HCT116 (cell line): ENCODE data around the gene HPCAL4. TPM values are rescaled to one million over a fixed set of nuclear protein-coding genes. Genes with fewer than 3 reads are reported as not detected.

Experiments
- ATAC-seq: fragments of 200-7000 bp; cut with Tn5 transposase; 2 replicates; pipeline ENCODE4 v1.9.1; 2020; ENCODE audit warnings: mild to moderate bottlenecking, moderate library complexity
- BruUV-seq: library from RNA; stranded (reverse); fragments of 400-500 nt; replicated peaks from 2 replicates; lab custom pipeline; 2021; lab: Mats Ljungman, UMichigan
- CTCF ChIA-PET: fragments of 300-600 bp; sonication (Branson Sonifier 250); formaldehyde crosslinking; loops from one replicate; lab custom pipeline; 2021; ENCODE audit warnings: antibody characterized with exemption; lab: Charles Lee
- POLR2A ChIA-PET: fragments of 300-600, 350-600 bp; sonication (Branson Sonifier 250); formaldehyde crosslinking; loops from one replicate; lab custom pipeline; 2021; ENCODE audit warnings: antibody characterized with exemption; lab: Charles Lee
- RAD21 ChIA-PET, 2 experiments: fragments of 300-600 bp; sonication (Branson Sonifier 250); formaldehyde crosslinking; loops; one replicate each; lab custom pipeline; 2023; ENCODE audit warnings: low total read pairs in 2 of 2; ENCODE audit not compliant: uncharacterized antibody in 2 of 2, unreplicated experiment in 2 of 2, low non-redundant PET in 1 of 2; lab: Charles Lee
- DNase-seq: peaks from one replicate; pipeline ENCODE4 v3.0.0-alpha.2; 2010; ENCODE audit warnings: low read depth, low spot score
- H2AFZ ChIP-seq: fragments of 200-600 bp; shearing (Covaris generic), sonication (generic); 2 replicates; pipeline ENCODE4 v1.6.1; 2017; ENCODE audit warnings: low read depth, mixed run types, mixed read lengths, antibody characterized with exemption, low read length; ENCODE audit not compliant: poor library complexity, severe bottlenecking
- H3K27ac ChIP-seq: 2 replicates; pipeline ENCODE4 v1.5.1; 2012; ENCODE audit warnings: low read depth, low read length
- H3K27me3 ChIP-seq: fragments of 200-600 bp; sonication (generic); 2 replicates; pipeline ENCODE4 v1.6.1; 2016; ENCODE audit warnings: mixed run types, low read length, mixed read lengths; ENCODE audit not compliant: insufficient read depth
- H3K36me3 ChIP-seq, 2 experiments: fragments of 200-500 bp in 1 of 2; fragments of 200-600 bp in 1 of 2; sonication (Bioruptor generic) in 1 of 2; sonication (generic) in 1 of 2; 2 replicates each; pipeline versions ENCODE4 v1.5.1 to v1.6.1; 2014 to 2016; ENCODE audit warnings: low read length in 2 of 2, inconsistent platforms in 1 of 2, mixed read lengths in 1 of 2, mixed run types in 1 of 2; ENCODE audit not compliant: insufficient read depth in 2 of 2, control insufficient read depth in 1 of 2
- H3K4me1 ChIP-seq, 2 experiments: fragments of 200-600 bp in 1 of 2; sonication (generic) in 1 of 2; 2 replicates each; pipeline versions ENCODE4 v1.5.1 to v1.6.1; 2012 to 2017; ENCODE audit warnings: low read length in 2 of 2, inconsistent platforms in 1 of 2, mild to moderate bottlenecking in 1 of 2, mixed read lengths in 1 of 2, mixed run types in 1 of 2, moderate library complexity in 1 of 2; ENCODE audit not compliant: insufficient read depth in 2 of 2, control insufficient read depth in 1 of 2
- H3K4me2 ChIP-seq: fragments of 200-600 bp; sonication (generic); 2 replicates; pipeline ENCODE4 v1.6.1; 2017; ENCODE audit warnings: mixed run types, low read length, mixed read lengths
- H3K4me3 ChIP-seq, 2 experiments: fragments of 200-600 bp in 1 of 2; sonication (generic) in 1 of 2; replicated peaks in 1 of 2; 2 replicates each; pipeline ENCODE4 v1.5.1; 2011 to 2016; ENCODE audit warnings: low read length in 2 of 2, control low read depth in 1 of 2, low read depth in 1 of 2, mild to moderate bottlenecking in 1 of 2, mixed read lengths in 1 of 2, mixed run types in 1 of 2
- H3K79me2 ChIP-seq: fragments of 200-600 bp; sonication (generic); 2 replicates; pipeline ENCODE4 v1.6.1; 2017; ENCODE audit warnings: mild to moderate bottlenecking, mixed run types, low read length, moderate library complexity, mixed read lengths; ENCODE audit not compliant: insufficient read depth
- H3K9ac ChIP-seq: fragments of 200-600 bp; sonication (generic); 2 replicates; pipeline ENCODE4 v1.6.1; 2016; ENCODE audit warnings: low read length, mixed read lengths
- H3K9me2 ChIP-seq: fragments of 200-600 bp; sonication (generic), shearing (Covaris generic); 2 replicates; pipeline ENCODE4 v1.6.1; 2017; ENCODE audit warnings: mixed run types, mild to moderate bottlenecking, moderate library complexity; ENCODE audit not compliant: insufficient read depth
- H3K9me3 ChIP-seq, 2 experiments: fragments of 200-500 bp in 1 of 2; fragments of 200-600 bp in 1 of 2; sonication (Bioruptor generic) in 1 of 2; sonication (generic) in 1 of 2; 2 replicates each; pipeline ENCODE4 v1.6.1; 2014 to 2017; ENCODE audit warnings: low read length in 2 of 2, mixed read lengths in 2 of 2, inconsistent platforms in 1 of 2, low read depth in 1 of 2, mild to moderate bottlenecking in 1 of 2, mixed run types in 1 of 2, moderate library complexity in 1 of 2; ENCODE audit not compliant: control insufficient read depth in 1 of 2, insufficient read depth in 1 of 2
- H4K20me1 ChIP-seq: fragments of 200-600 bp; sonication (generic), shearing (Covaris generic); 2 replicates; pipeline ENCODE4 v1.6.1; 2017; ENCODE audit warnings: mixed run types, mild to moderate bottlenecking, moderate library complexity; ENCODE audit not compliant: insufficient read depth
- ATF3 ChIP-seq: IDR thresholded peaks from 2 replicates; pipeline ENCODE4 v1.6.1; 2012
- CBX3 ChIP-seq: IDR thresholded peaks from 2 replicates; pipeline ENCODE4 v1.6.1; 2012; ENCODE audit warnings: low read depth
- CEBPB ChIP-seq: IDR thresholded peaks from 2 replicates; pipeline ENCODE4 v1.6.1; 2012; ENCODE audit warnings: low read depth
- EGR1 ChIP-seq: IDR thresholded peaks from 2 replicates; pipeline ENCODE4 v1.6.1; 2012; ENCODE audit warnings: low read depth
- EZH2phosphoT487 ChIP-seq: fragments of 200-600 bp; IDR thresholded peaks from 2 replicates; pipeline ENCODE4 v1.6.1; 2018; ENCODE audit warnings: antibody characterized with exemption, borderline replicate concordance
- FOSL1 ChIP-seq: IDR thresholded peaks from 2 replicates; pipeline ENCODE4 v1.6.1; 2012; ENCODE audit warnings: low read depth
- MAX ChIP-seq: IDR thresholded peaks from 2 replicates; pipeline ENCODE4 v1.6.1; 2012
- POLR2A ChIP-seq: IDR thresholded peaks from 2 replicates; pipeline ENCODE4 v1.7.0; 2011; ENCODE audit warnings: borderline replicate concordance; ENCODE audit not compliant: insufficient read depth, insufficient read length; ENCODE audit errors: extremely low read depth
- POLR2AphosphoS5 ChIP-seq: IDR thresholded peaks from 2 replicates; pipeline ENCODE4 v1.6.1; 2011; ENCODE audit warnings: mild to moderate bottlenecking, low read depth, low read length, moderate library complexity
- RAD21 ChIP-seq: IDR thresholded peaks from 2 replicates; pipeline ENCODE4 v1.6.1; 2012; ENCODE audit warnings: low read depth, mild to moderate bottlenecking
- SIN3A ChIP-seq: IDR thresholded peaks from 2 replicates; pipeline ENCODE4 v1.6.1; 2012; ENCODE audit warnings: low read depth
- SRF ChIP-seq: IDR thresholded peaks from 2 replicates; pipeline ENCODE4 v1.6.1; 2012; ENCODE audit warnings: low read depth
- TCF7L2 ChIP-seq: IDR thresholded peaks from 2 replicates; pipeline ENCODE4 v1.7.0; 2011; ENCODE audit warnings: borderline replicate concordance, inconsistent platforms; ENCODE audit not compliant: insufficient read depth, insufficient read length; ENCODE audit errors: extremely low read depth
- ZBTB33 ChIP-seq: IDR thresholded peaks from 2 replicates; pipeline ENCODE4 v1.6.1; 2011; ENCODE audit warnings: mild to moderate bottlenecking, low read length, moderate library complexity; ENCODE audit not compliant: insufficient replicate concordance; ENCODE audit errors: extremely low read depth
- ZFX ChIP-seq: fragments of 450-650 bp; IDR thresholded peaks from 2 replicates; pipeline ENCODE4 v1.6.1; 2017
- ZNF274 ChIP-seq: fragments of 200-500 bp; sonication (Bioruptor generic); IDR thresholded peaks from 2 replicates; pipeline ENCODE4 v1.6.1; 2014; ENCODE audit warnings: mild to moderate bottlenecking, low read depth, low read length, inconsistent platforms
- intact Hi-C: fragments of 100-400 bp; cut with micrococcal nuclease; formaldehyde crosslinking; loops from 2 replicates; pipeline ENCODE4 v1.10.0; 2022
- total RNA-seq: library from RNA; stranded (reverse); gene quantifications from one replicate; pipeline ENCODE4 v1.2.1, GENCODE V29; 2021; ENCODE audit not compliant: unreplicated experiment

The HPCAL4 gene
- total RNA-seq, 1 experiment from 2014 or later: 5.2 TPM

- CTCF ChIA-PET: interaction anchor here (0.7 to 1.5 kb wide), 2 partner anchors 15 kb away, joined by 4 read pairs; no protein-coding TSS in a partner anchor
- H2AFZ ChIP-seq: no peak overlapping the region
- no peak for DNase-seq
- no peaks in the 10 kb centered on the region for H3K9me2 ChIP-seq
- RAD21 ChIA-PET: no interaction called here
- no peaks in the 10 kb centered on the region for H3K79me2 ChIP-seq
- peaks cover 8 to 17% of the 10 kb centered on the region in 2 experiments for H3K4me1 ChIP-seq
- H3K27me3 ChIP-seq: no peaks in the 10 kb centered on the region
- no peaks in the 10 kb centered on the region for H3K36me3 ChIP-seq
- no peak for ATAC-seq
- H3K9me3 ChIP-seq: no peaks in the 10 kb centered on the region
- POLR2A ChIA-PET: no interaction called here
- no peak overlapping the region for H3K27ac ChIP-seq
- TF ChIP-seq ATF3: no peak
- no peak for TF ChIP-seq TCF7L2
- no peak for TF ChIP-seq RAD21
- TF ChIP-seq POLR2A: no peak
- no peak for TF ChIP-seq MAX
- no peak for TF ChIP-seq SIN3A
- TF ChIP-seq ZBTB33: no peak
- no peak for TF ChIP-seq FOSL1
- no peak for TF ChIP-seq SRF
- no peak for TF ChIP-seq ZFX
- no peak for TF ChIP-seq POLR2AphosphoS5
- no peak for TF ChIP-seq CBX3
- no peak for TF ChIP-seq ZNF274
- TF ChIP-seq EZH2phosphoT487: no peak
- no peak for TF ChIP-seq CEBPB
- TF ChIP-seq EGR1: no peak
- H3K4me2 ChIP-seq: no peak overlapping the region
- no peaks in the 10 kb centered on the region for H4K20me1 ChIP-seq
- no peak overlapping the region for H3K9ac ChIP-seq
- intact Hi-C loops: no loop called here
- H3K4me3 ChIP-seq: no peak overlapping the region
- no TSS peak for BruUV-seq
Measured at GRCh38 chr1:39642796-39643195, 48.4 kb downstream of the HPCAL4 start.
